SK-N-SH treated with all-trans-retinoic acid at 6 μM for 48 hours (cell line): ENCODE results near the gene LYSMD2.

Source experiments
- ATAC-seq: fragments of 200-7000 bp; cut with Tn5 transposase; 3 replicates; pipeline ENCODE4 v1.9.1; 2020; ENCODE audit warnings: mild to moderate bottlenecking, moderate library complexity
- ARNTL ChIP-seq: fragments of 450-650 bp; formaldehyde crosslinking; IDR thresholded peaks from 2 replicates; pipeline ENCODE4 v1.5.0; 2020; ENCODE audit warnings: low read depth, mild to moderate bottlenecking, moderate library complexity, borderline replicate concordance
- BACH2 ChIP-seq: fragments of 250-450 bp; sonication (Bioruptor Pico); IDR thresholded peaks from 2 replicates; pipeline ENCODE4 v1.9.0; 2021; ENCODE audit warnings: mild to moderate bottlenecking, borderline replicate concordance
- CREB5 ChIP-seq: fragments of 250-450 bp; sonication (Bioruptor Pico); IDR thresholded peaks from 2 replicates; pipeline ENCODE4 v1.5.1; 2020; ENCODE audit warnings: low read depth, mild to moderate bottlenecking, moderate library complexity
- CSDC2 ChIP-seq: fragments of 250-450 bp; sonication (Bioruptor Pico); IDR thresholded peaks from 2 replicates; pipeline ENCODE4 v1.5.0; 2020; ENCODE audit warnings: mild to moderate bottlenecking, moderate library complexity
- CSRNP3 ChIP-seq: fragments of 250-450 bp; sonication (Bioruptor Pico); IDR thresholded peaks from 2 replicates; pipeline ENCODE4 v1.5.1; 2021; ENCODE audit warnings: mild to moderate bottlenecking, moderate library complexity
- ESRRG ChIP-seq: fragments of 250-450 bp; sonication (Bioruptor Pico); IDR thresholded peaks from 2 replicates; pipeline ENCODE4 v1.6.1; 2021; ENCODE audit warnings: mild to moderate bottlenecking
- GLIS3 ChIP-seq: fragments of 250-450 bp; sonication (Bioruptor Pico); IDR thresholded peaks from 2 replicates; pipeline ENCODE4 v1.5.0; 2020; ENCODE audit warnings: mild to moderate bottlenecking, moderate library complexity
- ISL1 ChIP-seq: fragments of 250-450 bp; sonication (Bioruptor Pico); IDR thresholded peaks from 2 replicates; pipeline ENCODE4 v2.1.2; 2022; ENCODE audit warnings: mild to moderate bottlenecking, moderate library complexity
- OSR1 ChIP-seq: fragments of 250-450 bp; sonication (Bioruptor Pico); IDR thresholded peaks from 2 replicates; pipeline ENCODE4 v1.8.0; 2022; ENCODE audit warnings: moderate library complexity, mild to moderate bottlenecking, inconsistent platforms
- PATZ1 ChIP-seq: fragments of 250-450 bp; sonication (Bioruptor Pico); IDR thresholded peaks from 2 replicates; pipeline ENCODE4 v1.8.0; 2020; ENCODE audit warnings: mild to moderate bottlenecking, moderate library complexity, borderline replicate concordance
- POU6F1 ChIP-seq: fragments of 250-450 bp; sonication (Bioruptor Pico); IDR thresholded peaks from 2 replicates; pipeline ENCODE4 v1.8.0; 2021; ENCODE audit warnings: low read depth, mild to moderate bottlenecking, moderate library complexity, borderline replicate concordance
- PPARA ChIP-seq: fragments of 250-450 bp; sonication (Bioruptor Pico); IDR thresholded peaks from 2 replicates; pipeline ENCODE4 v1.5.0; 2020; ENCODE audit warnings: mild to moderate bottlenecking, borderline replicate concordance
- RARB ChIP-seq: fragments of 250-450 bp; sonication (Bioruptor Pico); IDR thresholded peaks from 2 replicates; pipeline ENCODE4 v1.8.0; 2021; ENCODE audit warnings: mild to moderate bottlenecking, moderate library complexity
- SNAI2 ChIP-seq: fragments of 250-450 bp; sonication (Bioruptor Pico); IDR thresholded peaks from 2 replicates; pipeline ENCODE4 v1.5.0; 2020; ENCODE audit warnings: mild to moderate bottlenecking, moderate library complexity
- TOX ChIP-seq: fragments of 250-450 bp; sonication (Bioruptor Pico); IDR thresholded peaks from 2 replicates; pipeline ENCODE4 v1.8.0; 2021; ENCODE audit warnings: mild to moderate bottlenecking, moderate library complexity, borderline replicate concordance
- TSHZ2 ChIP-seq: fragments of 250-450 bp; sonication (Bioruptor Pico); IDR thresholded peaks from 2 replicates; pipeline ENCODE4 v1.5.0; 2020; ENCODE audit warnings: mild to moderate bottlenecking, moderate library complexity
- ZC3H10 ChIP-seq: fragments of 250-450 bp; sonication (Bioruptor Pico); IDR thresholded peaks from 2 replicates; pipeline ENCODE4 v1.5.1; 2021; ENCODE audit warnings: mild to moderate bottlenecking, moderate library complexity
- ZFP3 ChIP-seq: fragments of 250-450 bp; sonication (Bioruptor Pico); IDR thresholded peaks from 2 replicates; pipeline ENCODE4 v1.5.0; 2020; ENCODE audit warnings: mild to moderate bottlenecking, moderate library complexity
- ZFP30 ChIP-seq: fragments of 450-650 bp; formaldehyde crosslinking; IDR thresholded peaks from 2 replicates; pipeline ENCODE4 v1.5.0; 2022; ENCODE audit warnings: mild to moderate bottlenecking, moderate library complexity
- ZNF565 ChIP-seq: fragments of 450-650 bp; formaldehyde crosslinking; conservative IDR thresholded peaks from 2 replicates; pipeline ENCODE4 v1.5.0; 2020; ENCODE audit warnings: low read depth, mild to moderate bottlenecking, moderate library complexity
- ZNF70 ChIP-seq: fragments of 450-650 bp; formaldehyde crosslinking; IDR thresholded peaks from 2 replicates; pipeline ENCODE4 v1.5.0; 2020; ENCODE audit warnings: mild to moderate bottlenecking, moderate library complexity
- ZNF8 ChIP-seq: fragments of 450-650 bp; formaldehyde crosslinking; IDR thresholded peaks from 2 replicates; pipeline ENCODE4 v1.5.0; 2020; ENCODE audit warnings: mild to moderate bottlenecking, moderate library complexity

LYSMD2 gene

GRCh38 chr15:51680321-51680720 lies 57.1 kb downstream of the LYSMD2 start:
- no peak for ATAC-seq
- TF ChIP-seq ZNF8 (CRISPR knock-in tag) (no peak), ZNF565 (CRISPR knock-in tag) (no peak), GLIS3 (CRISPR knock-in tag) (no peak), BACH2 (no peak), RARB (CRISPR knock-in tag) (no peak), CREB5 (CRISPR knock-in tag) (no peak), SNAI2 (CRISPR knock-in tag) (no peak), CSRNP3 (CRISPR knock-in tag) (no peak), TOX (no peak)

GRCh38 chr15:51678096-51678495 lies 59.4 kb downstream of the LYSMD2 start:
- TF ChIP-seq ISL1 (no peak), TSHZ2 (CRISPR knock-in tag) (no peak), ZNF70 (CRISPR knock-in tag) (no peak), POU6F1 (CRISPR knock-in tag) (no peak), PPARA (no peak), ZFP30 (CRISPR knock-in tag) (no peak), ZNF565 (CRISPR knock-in tag) (no peak), OSR1 (no peak), CREB5 (CRISPR knock-in tag) (no peak), RARB (CRISPR knock-in tag) (no peak)
- ATAC-seq = no peak

GRCh38 chr15:51677452-51677851 lies 60.0 kb downstream of the LYSMD2 start:
- TF ChIP-seq ARNTL (CRISPR knock-in tag) (no peak), ZFP3 (CRISPR knock-in tag) (no peak), ESRRG (CRISPR knock-in tag) (no peak), ISL1 (no peak), ZFP30 (CRISPR knock-in tag) (no peak), CSDC2 (no peak), ZC3H10 (CRISPR knock-in tag) (no peak), TSHZ2 (CRISPR knock-in tag) (no peak), BACH2 (no peak), ZNF8 (CRISPR knock-in tag) (no peak), PATZ1 (CRISPR knock-in tag) (no peak), POU6F1 (CRISPR knock-in tag) (no peak), CREB5 (CRISPR knock-in tag) (no peak), GLIS3 (CRISPR knock-in tag) (no peak)
- ATAC-seq = no peak
